Measurements from ENCODE around the gene GNGT2.
"Not testable (repeated sequence)": the region's sequence is repeated elsewhere in the genome, so short reads cannot be mapped to it uniquely, and the experiment has no call there.

DNA sequence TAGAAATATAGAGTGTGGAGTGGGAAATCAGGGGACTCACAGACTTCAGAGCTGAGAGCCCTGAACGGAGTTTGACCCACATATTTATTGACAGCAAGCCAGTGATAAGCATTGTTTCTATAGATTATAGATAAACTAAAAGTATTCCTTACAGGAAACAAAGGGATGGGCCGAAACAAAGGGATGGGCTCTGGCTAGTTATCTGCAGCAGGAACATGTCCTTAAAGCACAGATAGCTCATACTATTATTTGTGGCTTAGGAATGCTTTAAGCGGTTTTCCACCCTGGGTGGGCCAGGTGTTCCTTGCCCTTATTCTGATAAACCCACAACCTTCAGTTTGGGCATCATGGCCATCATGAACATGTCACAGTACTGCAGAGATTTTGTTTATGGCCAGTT, 39.7 kb downstream of the GNGT2 start:
- TF ChIP-seq, protein P1, sequence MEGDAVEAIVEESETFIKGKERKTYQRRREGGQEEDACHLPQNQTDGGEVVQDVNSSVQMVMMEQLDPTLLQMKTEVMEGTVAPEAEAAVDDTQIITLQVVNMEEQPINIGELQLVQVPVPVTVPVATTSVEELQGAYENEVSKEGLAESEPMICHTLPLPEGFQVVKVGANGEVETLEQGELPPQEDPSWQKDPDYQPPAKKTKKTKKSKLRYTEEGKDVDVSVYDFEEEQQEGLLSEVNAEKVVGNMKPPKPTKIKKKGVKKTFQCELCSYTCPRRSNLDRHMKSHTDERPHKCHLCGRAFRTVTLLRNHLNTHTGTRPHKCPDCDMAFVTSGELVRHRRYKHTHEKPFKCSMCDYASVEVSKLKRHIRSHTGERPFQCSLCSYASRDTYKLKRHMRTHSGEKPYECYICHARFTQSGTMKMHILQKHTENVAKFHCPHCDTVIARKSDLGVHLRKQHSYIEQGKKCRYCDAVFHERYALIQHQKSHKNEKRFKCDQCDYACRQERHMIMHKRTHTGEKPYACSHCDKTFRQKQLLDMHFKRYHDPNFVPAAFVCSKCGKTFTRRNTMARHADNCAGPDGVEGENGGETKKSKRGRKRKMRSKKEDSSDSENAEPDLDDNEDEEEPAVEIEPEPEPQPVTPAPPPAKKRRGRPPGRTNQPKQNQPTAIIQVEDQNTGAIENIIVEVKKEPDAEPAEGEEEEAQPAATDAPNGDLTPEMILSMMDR (IDR thresholded peaks at IDR 0.05) = not testable (repeated sequence)
- TF ChIP-seq POLR2A, EP300 (IDR thresholded peaks at IDR 0.05): not testable (repeated sequence)

Data from gastroesophageal sphincter (tissue), 3 donors.